ENCODE data around the gene PTPN9. TPM values are rescaled to one million over a fixed set of nuclear protein-coding genes. Genes with fewer than 3 reads are reported as not detected.

The PTPN9 gene
- polyA plus RNA-seq, 1 donor (not counting 4 experiments of a cell fraction or from before 2014, with no cell fraction given), result 34.7 TPM

GRCh38 chr15:75538376-75538775 is 40.7 kb downstream of the PTPN9 start:
- no peak overlapping the region for H2AFZ ChIP-seq (ENCODE audit: control insufficient read depth, low read length)
- no peaks in the 10 kb centered on the region for H3K9me3 ChIP-seq (ENCODE audit: control insufficient read depth, low read depth, low read length)
- no peak overlapping the region for H3K4me2 ChIP-seq (ENCODE audit: control insufficient read depth, extremely low read depth, insufficient read depth, low read depth, low read length)
- H3K36me3 ChIP-seq (ENCODE audit: control insufficient read depth in 2 of 2, extremely low read depth in 1 of 2, insufficient read depth in 2 of 2, low read length in 2 of 2), result peaks cover 3% of the 10 kb centered on the region in 2 experiments
- DNase-seq (ENCODE audit: low read depth, low spot score), result no peak
- no peak overlapping the region for H3K27ac ChIP-seq (ENCODE audit: control insufficient read depth, insufficient read depth, low read length)
- H3K9me1 ChIP-seq (ENCODE audit: control insufficient read depth, extremely low read depth, insufficient read depth, low read length), result no peaks in the 10 kb centered on the region
- H4K20me1 ChIP-seq (ENCODE audit: control insufficient read depth, extremely low read depth, insufficient read depth, low read length), result no peaks in the 10 kb centered on the region
- no peak for FAIRE-seq
- peaks cover 5% of the 10 kb centered on the region for H3K4me1 ChIP-seq (ENCODE audit: control insufficient read depth, extremely low read depth, insufficient read depth, low read length)
- no peak overlapping the region for H3K4me3 ChIP-seq (ENCODE audit: control insufficient read depth in 2 of 3, extremely low read depth in 1 of 3, insufficient read depth in 2 of 3, low read depth in 1 of 3, low read length in 3 of 3)
- no peak overlapping the region for H3K9ac ChIP-seq (ENCODE audit: control insufficient read depth, extremely low read depth, insufficient read depth, low read length)
- no peak for TF ChIP-seq EZH2 (IDR thresholded peaks at IDR 0.05; ENCODE audit: low read length)
- TF ChIP-seq, protein P1, sequence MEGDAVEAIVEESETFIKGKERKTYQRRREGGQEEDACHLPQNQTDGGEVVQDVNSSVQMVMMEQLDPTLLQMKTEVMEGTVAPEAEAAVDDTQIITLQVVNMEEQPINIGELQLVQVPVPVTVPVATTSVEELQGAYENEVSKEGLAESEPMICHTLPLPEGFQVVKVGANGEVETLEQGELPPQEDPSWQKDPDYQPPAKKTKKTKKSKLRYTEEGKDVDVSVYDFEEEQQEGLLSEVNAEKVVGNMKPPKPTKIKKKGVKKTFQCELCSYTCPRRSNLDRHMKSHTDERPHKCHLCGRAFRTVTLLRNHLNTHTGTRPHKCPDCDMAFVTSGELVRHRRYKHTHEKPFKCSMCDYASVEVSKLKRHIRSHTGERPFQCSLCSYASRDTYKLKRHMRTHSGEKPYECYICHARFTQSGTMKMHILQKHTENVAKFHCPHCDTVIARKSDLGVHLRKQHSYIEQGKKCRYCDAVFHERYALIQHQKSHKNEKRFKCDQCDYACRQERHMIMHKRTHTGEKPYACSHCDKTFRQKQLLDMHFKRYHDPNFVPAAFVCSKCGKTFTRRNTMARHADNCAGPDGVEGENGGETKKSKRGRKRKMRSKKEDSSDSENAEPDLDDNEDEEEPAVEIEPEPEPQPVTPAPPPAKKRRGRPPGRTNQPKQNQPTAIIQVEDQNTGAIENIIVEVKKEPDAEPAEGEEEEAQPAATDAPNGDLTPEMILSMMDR (optimal IDR thresholded peaks at IDR 0.05 in 1 of 3, IDR thresholded peaks at IDR 0.05 in 1 of 3, conservative IDR thresholded peaks at IDR 0.05 in 1 of 3; ENCODE audit: extremely low read depth in 1 of 3, insufficient read depth in 2 of 3, low read length in 3 of 3), result no peak
- peaks cover 46% of the 10 kb centered on the region for H3K79me2 ChIP-seq (ENCODE audit: control insufficient read depth, insufficient read depth, low read length)
- dilution Hi-C loops (cut with MboI; ENCODE audit: extremely low pct_ligation_motif_present, low sequenced_read_pairs), result no loop called here
- no peaks in the 10 kb centered on the region for H3K27me3 ChIP-seq (ENCODE audit: control insufficient read depth, extremely low read depth, insufficient read depth, low read length)

DNA sequence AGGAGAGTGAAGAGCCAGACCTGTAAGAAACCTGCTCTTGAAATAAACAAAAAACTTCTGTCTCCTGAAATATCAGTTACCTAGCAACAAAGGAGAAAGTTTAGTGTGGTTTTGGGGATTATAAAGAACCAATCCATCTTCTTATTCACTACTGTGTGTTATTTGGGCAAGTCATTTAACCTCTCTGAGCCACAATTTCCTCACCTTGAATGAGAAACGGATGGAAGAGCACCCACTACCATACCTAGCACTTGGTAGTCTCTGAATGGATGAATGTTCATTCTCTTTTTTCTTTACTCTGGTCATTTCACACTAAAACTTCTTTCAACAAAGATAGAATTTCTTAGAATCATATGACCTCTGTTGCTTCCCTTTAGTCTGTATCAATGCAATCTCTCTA is 45.2 kb downstream of the PTPN9 start:
- DNase-seq (ENCODE audit: low read depth, low spot score), result no peak
- H3K27ac ChIP-seq (ENCODE audit: control insufficient read depth, insufficient read depth, low read length), result no peak overlapping the region
- no peak for FAIRE-seq
- peaks cover 2% of the 10 kb centered on the region for H3K9me1 ChIP-seq (ENCODE audit: control insufficient read depth, extremely low read depth, insufficient read depth, low read length)
- H3K9me3 ChIP-seq (ENCODE audit: control insufficient read depth, low read depth, low read length), result no peaks in the 10 kb centered on the region
- H3K4me2 ChIP-seq (ENCODE audit: control insufficient read depth, extremely low read depth, insufficient read depth, low read depth, low read length), result peak overlapping the region; percentile 30
- no peak overlapping the region for H3K4me3 ChIP-seq (ENCODE audit: control insufficient read depth in 2 of 3, extremely low read depth in 1 of 3, insufficient read depth in 2 of 3, low read depth in 1 of 3, low read length in 3 of 3)
- TF ChIP-seq EZH2 (IDR thresholded peaks at IDR 0.05; ENCODE audit: low read length), result no peak
- TF ChIP-seq, protein P1 (optimal IDR thresholded peaks at IDR 0.05 in 1 of 3, IDR thresholded peaks at IDR 0.05 in 1 of 3, conservative IDR thresholded peaks at IDR 0.05 in 1 of 3; ENCODE audit: extremely low read depth in 1 of 3, insufficient read depth in 2 of 3, low read length in 3 of 3), result no peak
- peaks cover 20% of the 10 kb centered on the region for H3K4me1 ChIP-seq (ENCODE audit: control insufficient read depth, extremely low read depth, insufficient read depth, low read length)
- H4K20me1 ChIP-seq (ENCODE audit: control insufficient read depth, extremely low read depth, insufficient read depth, low read length), result no peaks in the 10 kb centered on the region
- H3K36me3 ChIP-seq (ENCODE audit: control insufficient read depth in 2 of 2, extremely low read depth in 1 of 2, insufficient read depth in 2 of 2, low read length in 2 of 2), result no peaks in the 10 kb centered on the region
- dilution Hi-C loops (cut with MboI; ENCODE audit: extremely low pct_ligation_motif_present, low sequenced_read_pairs), result no loop called here
- H3K79me2 ChIP-seq (ENCODE audit: control insufficient read depth, insufficient read depth, low read length), result peaks cover 47% of the 10 kb centered on the region
- no peak overlapping the region for H3K9ac ChIP-seq (ENCODE audit: control insufficient read depth, extremely low read depth, insufficient read depth, low read length)
- no peak overlapping the region for H2AFZ ChIP-seq (ENCODE audit: control insufficient read depth, low read length)
- no peaks in the 10 kb centered on the region for H3K27me3 ChIP-seq (ENCODE audit: control insufficient read depth, extremely low read depth, insufficient read depth, low read length)

All from keratinocyte (primary cell).